Stimulated activated CD8-positive, alpha-beta memory T cell treated with anti-CD3 and anti-CD28 coated beads, Interleukin-15, amount 100 ng/mL, for 4 hours (primary cell): ENCODE measurements around the gene CTBP2.
"Not testable (repeated sequence)": the region's sequence is repeated elsewhere in the genome, so short reads cannot be mapped to it uniquely, and the experiment has no call there.

ENCODE experiments used
- DNase-seq, 2 donors: peaks; one replicate each; pipeline ENCODE4 v3.0.0-alpha.2; 2020; ENCODE audit warnings: low read depth in 2 of 2

CTBP2 gene

DNA sequence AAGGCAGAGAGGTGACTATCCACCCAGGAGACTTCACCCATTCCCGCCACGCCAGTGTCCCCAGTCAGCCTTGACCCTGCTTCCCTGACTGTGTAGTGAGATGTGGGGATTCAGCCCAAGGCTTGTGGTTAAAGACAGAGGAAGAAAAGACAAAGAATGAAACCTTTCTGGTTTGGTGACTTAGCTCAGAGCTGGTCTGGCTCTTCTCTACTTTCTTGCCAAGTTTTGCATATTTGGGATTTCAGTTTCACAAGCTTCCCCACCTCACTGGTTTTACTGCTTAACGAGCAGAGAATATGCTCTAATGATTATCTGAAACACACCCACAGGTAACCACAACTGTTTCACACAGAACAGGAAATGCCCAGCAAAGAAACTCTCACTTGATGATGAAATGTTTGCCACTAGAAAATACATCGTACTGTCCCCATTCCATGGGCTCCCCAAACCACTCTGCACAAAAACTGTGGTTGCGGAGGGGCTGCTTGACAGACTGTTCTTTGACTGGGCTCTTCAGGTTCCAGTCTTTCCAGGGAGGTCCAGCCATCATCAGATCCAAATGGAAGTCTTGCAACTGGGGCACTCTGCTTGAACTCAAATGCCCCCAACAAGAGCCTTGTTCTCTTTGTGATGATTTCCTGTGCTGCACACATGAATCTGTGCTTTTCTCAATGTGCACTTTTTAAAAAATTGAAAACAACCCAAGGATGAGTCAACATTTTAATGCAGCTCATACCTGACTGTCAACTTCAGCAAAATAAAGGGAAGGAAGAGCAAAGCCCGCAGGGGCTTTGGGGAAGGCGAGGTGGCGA is 95.5 kb downstream of the CTBP2 start:
- no peak for DNase-seq

DNA sequence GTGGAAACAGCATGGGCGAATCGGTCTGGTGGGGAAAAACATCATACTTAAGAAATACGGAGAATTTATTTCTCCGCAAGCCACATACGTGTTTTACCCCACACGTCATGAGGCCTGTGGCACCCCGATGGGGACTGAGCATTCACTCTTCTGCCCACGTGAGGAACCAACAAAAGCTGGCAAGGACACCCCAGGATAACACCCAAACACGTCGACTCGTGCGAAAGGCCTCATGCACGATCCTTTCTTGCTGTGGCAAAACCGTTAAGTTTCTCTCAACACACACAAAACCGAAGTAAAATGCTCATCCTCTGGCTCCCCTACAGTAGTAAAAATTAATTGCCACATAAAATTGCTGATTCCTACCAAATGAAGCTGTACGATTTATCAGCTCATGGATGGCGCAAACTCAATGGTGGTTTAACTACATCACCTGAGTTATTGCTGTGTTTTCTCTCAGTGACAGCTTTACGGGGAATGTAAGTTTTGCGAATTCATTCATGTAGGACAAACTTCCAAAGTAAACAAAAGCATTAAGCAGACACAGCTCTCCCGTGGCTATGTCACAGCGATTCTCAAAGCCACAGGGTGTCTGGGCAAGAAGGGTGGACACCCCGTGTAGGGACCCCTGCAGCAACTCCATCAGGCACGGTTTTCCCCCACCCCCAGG is 97.0 kb downstream of the CTBP2 start:
- no peak for DNase-seq

DNA sequence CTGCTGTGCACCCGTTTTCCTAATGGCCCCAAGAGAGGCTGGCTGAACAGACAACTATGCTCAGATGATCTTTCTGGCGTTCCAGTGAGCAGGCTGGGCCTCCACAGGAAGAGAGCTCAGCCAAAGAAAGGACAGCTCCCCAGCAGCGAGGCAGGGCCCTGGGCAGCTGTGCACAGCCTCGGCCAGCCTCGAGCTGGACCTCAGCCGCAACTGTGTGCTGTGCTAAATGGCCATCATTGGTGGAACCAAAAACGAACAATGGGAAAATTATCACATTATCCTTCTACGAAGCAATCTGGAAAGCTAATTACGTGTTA is 97.5 kb downstream of the CTBP2 start:
- DNase-seq: no peak

DNA sequence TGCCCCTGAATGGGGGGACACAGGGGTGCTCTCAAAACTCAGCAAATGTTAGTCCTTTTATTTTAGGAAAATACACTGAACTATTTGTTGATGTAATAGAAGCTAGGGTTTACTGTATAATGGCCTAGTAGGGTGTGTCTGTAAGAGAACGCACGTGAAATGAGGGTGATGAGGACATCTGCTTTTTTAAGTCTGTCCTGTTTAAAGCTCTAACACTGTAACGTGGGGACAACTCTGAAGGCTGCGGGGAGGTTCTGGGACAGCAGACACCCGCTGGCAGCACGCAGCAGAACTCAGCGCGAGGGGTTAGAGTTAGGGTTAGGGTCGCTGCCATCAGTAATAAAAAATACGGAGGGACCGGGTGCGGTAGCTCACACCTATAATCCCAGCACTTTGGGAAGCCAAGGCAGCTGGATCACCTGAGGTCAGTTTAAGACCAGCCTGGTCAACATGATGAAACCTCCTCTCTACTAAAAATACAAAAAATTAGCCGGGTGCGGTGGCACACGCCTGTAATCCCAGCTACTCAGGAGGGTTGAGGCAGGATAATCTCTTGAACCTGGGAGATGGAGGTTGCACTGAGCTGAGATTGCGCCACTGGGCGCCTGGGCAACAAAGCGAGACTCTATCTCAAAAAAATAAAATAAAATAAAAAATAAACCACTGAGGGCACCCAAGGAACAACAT is 98.0 kb downstream of the CTBP2 start:
- no peak for DNase-seq

DNA sequence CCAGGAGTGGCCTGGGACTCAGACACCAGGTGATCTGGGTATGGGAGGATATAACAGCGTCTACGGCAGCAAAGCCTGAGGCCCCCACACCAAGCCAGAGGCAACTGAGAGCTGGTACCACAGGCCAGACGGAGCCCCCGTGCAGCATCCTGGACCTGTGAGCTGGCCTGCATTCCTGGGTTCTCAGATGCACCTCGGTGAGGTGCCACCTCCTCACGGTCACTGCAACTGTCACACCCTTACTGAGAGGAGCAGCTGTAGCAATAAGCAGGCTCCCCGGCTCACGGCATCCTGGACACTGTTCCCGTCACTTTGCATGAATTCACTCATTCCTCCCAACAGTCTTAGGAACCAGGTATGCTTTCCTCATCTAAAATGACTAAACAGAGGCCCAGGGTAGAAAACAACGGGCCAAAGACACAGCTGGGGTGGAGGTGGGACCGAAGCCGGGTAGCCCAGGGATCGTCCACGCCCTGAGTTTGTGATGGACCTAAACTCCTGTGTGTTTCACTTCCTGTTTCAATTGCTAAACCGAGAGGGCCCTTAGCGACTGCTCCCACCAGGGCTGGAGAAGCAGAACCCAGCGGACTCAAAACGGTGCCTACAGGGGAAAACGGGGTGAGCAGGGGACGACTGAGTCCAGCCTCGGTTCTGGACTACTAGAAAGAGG is 98.7 kb downstream of the CTBP2 start:
- no peak for DNase-seq

DNA sequence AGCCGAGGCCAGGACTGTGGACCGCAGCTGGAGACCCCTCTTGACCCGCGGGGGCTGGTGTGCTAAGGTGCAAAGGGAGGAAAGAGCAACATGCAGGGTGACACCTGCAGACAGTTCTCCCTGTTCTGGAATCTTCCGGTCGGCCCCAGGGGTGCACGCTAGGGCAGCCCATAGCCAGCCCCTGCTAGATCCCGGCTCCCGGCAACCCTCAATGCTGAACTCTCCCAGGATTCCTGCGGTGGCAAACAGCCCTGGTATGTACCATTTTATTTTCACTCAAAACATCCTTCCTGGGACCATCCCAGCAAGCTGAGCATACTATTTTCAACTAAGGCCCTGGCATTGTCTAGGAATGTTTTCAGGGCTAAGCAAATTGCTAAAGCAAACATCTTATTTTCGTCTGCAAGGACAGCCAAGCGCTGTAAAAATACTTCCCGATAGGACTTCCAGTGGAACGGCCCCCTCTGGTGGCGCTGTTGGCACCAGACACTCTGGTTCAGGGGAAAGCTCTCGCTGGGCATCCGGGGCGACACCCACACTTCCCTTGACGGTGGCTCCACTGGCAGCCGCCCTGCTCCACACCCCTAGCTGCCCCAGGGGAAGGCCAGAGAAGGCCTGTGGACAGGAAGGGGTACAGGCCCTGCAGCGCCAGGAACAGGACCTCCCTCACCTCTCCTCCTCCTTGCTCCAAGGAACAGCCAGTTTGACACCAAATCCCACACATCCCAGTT is 99.4 kb downstream of the CTBP2 start:
- DNase-seq: no peak

DNA sequence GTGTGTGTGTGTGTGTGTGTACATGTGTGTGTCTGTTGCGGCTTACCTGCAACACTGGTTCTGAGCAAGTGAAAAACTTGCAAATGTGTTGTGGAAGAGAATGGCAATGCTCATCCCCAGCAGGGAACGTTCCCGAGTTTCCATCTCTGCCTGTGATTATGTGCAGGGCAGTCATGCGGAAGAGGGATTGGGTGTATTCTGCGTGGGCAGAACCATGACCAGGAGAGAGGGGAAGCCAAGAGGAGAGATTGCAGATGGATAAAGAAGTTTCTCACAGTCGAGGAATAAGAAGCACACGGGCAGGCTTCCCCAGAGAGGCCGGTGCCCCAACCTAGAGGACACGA is 99.9 kb downstream of the CTBP2 start:
- DNase-seq: no peak

DNA sequence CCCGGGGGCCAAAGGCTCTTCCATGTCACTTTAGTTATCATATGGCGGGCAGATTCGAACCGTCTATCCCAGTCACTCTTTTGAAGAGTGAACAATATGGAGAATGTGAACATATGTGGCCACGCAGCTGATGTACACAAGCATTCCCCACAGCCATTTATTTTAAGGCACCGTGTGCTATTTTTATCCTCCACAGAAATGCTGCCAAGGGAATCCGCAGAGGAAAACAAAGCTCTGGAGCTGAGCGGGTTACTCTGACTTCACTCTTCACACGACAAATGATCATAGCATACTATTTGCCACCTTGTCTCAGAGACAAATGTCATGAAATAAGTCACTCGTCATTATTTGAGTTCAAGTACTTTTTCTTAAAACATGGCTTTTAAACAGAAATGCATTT is 100.3 kb downstream of the CTBP2 start:
- no peak for DNase-seq

DNA sequence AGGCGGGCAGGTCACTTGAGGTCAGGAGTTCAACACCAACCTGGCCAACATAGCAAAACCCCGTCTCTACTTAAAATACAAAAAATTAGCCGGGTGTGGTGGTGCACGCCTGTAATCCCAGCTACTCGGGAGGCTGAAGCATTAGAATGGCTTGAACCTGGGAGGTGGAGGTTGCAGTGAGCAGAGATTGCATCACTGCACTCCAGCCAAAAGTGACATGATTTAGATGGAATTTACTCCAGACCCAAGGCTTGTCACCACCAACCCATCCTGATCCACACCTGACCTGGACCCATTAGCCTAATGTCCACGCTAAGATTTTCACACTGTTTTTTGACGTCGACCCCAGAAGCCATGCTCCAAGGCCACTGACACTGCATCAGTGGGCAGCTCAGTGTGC is 101.0 kb downstream of the CTBP2 start:
- DNase-seq: not testable (repeated sequence)

DNA sequence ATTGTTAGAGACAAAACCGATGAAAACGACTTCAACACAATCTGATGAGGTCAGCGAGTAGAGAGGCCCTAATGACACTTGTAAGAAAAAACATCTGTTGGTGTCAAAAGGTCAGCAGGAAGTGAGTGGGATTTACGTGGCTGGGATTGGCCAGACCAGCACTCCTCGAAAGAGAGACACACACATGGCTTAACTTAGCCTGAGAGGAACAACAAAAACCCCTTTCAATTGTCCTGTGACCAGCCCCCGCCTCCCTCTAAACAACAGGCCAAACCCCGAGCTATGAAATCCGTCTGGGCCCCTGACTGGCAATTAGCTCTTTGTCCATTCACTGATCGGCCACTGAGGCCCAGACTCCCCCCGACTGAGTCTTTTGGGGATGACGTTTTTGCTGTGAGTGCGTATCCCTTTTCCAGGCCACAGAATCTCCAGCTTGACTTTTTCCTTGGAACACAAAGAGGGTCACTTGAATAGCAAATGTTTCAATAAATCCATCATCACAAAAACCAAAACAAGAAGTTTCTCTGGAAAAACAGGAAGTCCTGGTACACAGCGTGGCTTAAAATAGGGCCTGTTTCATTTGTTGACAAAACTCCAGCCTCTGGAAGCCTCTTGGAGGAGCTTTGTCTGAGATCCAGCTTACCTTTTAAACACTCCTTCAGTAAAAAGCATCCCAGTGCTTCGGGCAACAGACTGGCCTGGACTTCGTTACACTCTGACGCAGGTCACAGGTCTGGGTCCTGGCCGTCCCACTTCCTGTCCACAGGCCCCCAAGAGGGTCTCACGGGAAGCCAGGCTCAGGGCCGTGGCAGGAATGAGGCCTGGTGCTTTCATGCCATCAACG is 103.0 kb downstream of the CTBP2 start:
- no peak for DNase-seq

DNA sequence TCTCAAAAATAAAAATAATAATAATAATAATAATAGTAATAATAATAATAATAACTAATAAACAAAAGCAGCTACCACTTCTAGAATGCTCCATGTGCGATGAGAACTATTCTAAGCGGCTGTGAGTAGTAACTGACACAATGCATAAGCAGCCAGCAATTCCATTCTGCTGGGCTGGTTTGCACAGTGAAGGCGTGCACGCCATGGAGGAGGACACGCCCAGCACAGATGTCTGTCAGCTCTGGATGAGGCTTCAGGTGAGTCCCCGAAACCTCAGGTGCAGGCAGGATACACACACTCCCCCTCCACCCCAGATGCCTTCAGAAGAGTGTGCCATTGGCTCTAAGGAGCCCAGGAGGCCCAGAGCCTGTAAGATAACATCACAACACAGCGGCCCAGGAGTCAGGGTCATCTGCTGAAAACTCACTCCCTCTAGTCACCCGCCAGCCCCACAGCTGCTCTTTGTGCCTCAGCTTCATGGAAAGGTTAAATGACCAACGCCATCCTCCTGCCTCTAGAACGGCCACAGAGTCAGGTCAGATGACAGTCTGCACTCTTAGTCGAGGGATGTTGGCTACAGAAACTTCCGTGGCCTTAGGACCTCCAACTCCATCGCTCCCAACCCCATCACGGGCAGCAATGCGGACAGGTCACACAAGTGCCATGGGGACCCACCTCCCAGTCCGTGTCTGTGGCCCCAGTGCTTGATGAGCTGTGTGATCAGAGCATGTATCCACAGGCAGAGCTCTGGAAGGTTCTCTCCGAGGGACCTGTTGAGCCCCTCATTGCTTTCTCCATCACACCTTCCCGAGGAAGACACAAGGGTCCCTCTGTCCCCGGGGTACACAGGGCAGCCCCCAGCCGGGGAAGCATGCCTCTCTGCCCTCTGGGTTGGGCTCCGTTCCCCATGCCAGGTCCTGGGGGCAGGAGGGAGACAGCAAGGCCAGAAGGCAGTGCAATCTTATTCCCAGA is 103.9 kb downstream of the CTBP2 start:
- no peak for DNase-seq

DNA sequence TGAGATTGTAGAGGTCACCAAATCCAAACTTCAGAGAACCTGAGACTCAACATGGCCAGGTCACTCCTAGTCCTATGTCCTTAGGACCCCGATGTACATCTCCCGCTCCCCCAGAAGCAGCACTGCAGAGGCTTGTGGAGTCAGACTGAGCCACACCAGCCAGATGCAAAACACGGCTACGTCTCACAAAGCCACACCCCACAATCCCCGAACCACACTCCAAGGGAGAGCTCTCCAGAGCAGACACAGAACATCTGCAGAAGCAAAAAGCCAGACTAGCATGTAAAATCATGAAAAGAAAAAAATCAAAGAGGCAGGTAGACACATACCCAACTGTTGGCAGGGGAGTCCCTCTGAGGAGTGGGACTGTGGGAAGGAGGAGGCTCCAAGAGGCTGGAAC is 104.9 kb downstream of the CTBP2 start:
- no peak for DNase-seq

DNA sequence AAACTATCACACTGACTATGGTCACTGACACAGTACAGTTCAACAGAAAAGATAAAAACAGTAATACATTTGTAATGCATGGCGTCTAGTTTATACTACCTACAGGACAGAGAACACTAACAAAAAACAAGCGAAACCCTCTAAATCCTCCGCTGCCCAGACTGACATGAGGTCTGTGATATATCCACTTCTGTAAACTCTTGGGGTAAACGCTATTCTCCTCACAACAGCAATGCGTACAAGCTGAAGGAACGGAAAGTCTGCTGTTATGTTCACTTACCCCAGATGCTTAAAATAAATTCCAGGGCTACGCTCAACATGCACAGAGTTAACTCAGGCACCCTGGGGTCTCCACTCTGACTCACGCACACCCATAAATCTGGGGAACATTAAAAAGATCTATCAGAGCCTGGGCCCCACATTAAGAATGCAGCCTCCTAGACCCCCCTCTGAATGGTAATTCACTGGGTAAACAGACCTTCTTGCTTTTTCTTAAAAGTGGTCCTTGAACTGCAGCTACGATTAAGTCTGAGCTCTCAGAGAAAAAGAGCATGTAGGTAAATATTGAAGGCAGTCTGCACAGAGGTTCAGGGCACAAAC is 105.6 kb downstream of the CTBP2 start:
- no peak for DNase-seq

DNA sequence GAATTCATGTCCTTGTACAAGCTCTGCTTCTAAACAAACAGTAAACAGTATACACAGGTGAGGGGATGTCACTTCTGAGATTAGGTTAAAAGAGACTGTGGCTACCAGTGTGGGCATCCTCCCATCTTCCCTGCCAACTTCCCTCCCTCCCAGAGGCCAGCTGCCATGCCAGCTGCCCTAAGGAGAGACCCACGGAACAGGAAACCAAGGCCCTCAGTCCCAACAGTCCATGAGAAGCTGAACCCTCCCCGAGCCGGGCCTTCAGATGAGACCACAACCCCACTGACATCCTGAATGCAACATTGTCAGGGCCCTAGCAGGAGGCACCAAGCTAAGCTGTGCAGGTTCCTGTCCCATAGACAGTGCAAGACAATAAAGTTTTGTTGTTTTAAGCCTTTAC is 106.1 kb downstream of the CTBP2 start:
- no peak for DNase-seq

DNA sequence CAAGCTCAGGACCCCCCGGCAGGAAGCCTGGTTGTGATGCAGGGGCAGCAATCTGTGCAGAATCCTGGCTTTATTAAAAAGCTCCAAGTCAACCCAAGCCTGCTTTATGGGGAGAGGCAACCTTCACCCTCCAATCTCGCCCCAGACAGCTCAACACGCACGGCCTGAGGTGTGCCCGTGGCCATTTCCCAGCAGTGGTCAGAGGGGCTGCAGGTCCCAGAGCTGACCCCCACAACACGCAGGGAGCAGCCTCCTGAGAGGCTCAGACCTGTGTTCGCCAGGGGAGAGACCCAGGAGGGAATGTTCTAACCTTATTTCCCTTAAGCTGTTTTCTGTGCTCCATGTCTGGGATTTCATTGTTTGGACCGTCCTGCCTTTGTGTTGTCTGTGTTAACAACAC is 108.2 kb downstream of the CTBP2 start:
- no peak for DNase-seq

DNA sequence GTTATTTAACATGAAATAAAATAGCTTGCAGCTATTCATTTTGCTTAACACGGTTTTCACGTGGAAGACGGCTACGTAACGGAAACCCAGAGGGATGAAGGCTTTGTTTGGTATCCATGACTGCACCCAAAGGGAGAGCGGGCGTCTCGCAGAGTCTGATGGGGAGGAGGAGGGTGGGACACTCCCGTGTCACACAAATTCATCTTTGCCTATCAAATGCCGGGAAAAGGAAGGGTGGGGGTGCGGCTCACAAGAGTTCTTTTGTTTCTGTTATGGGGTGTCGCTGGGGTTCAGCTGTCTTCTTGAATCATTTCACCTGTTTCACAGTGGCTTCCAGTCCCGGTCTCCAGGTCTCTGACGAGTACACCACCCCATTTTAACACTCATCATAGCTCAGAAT is 110.0 kb downstream of the CTBP2 start:
- DNase-seq: no peak

DNA sequence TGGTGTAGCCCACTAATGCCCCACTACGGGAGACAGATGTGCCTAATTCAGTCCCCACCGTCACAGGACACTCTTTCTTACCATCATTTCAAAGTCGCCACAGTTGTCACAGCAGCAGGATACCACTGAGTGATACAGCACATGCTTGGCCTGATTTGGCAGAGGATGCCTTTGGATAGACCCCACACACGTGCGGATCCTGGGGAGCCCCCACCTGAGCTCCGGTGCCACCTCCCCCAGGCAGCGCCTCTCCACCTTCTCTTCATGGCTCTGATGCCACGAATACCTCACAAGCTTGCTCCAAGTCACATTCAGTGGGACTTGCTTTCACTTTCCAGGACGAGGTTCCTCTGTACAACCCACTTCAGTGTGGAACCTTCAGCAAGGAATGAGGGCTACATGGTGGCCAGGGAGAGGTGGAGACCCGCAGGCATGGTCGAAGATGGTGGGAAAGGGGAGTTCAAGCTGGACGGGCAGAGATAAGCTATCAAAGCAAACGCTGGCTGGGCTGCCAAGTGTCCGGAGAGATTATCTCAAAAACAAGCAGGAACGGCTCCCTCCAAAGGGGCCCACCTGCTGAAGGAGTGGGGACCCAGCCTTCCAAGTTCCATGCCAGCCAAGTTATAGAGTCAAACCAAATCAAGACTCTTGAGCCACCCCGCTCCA is 111.0 kb downstream of the CTBP2 start:
- DNase-seq: no peak

DNA sequence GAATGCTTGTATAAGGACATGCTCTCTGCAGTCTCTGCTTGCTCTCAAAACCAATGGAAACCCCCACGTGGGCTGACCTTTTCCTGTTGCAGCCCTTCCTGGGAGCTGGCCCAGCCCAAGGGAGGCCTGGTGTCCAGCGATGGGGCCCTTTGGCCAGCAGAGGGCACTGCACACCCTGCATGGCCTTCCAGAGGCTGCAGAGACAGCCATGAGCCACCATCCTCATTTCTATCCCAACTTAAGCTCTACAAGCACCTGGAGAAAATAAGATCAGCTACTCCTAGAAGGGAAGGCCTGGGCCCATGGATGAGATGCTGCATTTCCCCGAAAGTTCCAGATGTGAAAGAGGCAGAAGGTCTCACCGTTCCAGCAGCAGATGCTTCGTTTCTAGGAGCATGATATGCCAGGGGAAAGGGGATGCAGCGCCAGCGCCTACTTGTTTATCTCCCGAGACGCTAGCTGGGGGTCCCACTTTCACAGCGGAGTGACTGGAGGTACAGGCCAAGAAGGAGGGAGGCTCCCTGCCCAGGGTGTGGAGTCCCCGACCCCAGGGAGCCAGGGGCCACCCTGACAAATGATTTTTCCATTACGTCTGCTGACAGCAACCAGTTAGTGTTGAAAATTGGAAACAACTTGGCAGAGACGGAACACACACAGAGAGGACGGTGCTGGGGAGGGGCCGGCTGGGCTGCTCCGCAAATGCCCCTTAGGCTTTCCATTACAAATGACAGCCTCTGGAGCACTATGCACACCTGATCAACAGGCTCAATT is 112.1 kb downstream of the CTBP2 start:
- DNase-seq: no peak
